ENCODE measurements around the gene LAMB2. TPM values are rescaled to one million over a fixed set of nuclear protein-coding genes. Genes with fewer than 3 reads are reported as not detected.

The LAMB2 gene
- total RNA-seq, result 1 to 10 TPM in 1 of 2 donors, under 1 TPM in 1; 0.39 to 1.7 TPM

DNA sequence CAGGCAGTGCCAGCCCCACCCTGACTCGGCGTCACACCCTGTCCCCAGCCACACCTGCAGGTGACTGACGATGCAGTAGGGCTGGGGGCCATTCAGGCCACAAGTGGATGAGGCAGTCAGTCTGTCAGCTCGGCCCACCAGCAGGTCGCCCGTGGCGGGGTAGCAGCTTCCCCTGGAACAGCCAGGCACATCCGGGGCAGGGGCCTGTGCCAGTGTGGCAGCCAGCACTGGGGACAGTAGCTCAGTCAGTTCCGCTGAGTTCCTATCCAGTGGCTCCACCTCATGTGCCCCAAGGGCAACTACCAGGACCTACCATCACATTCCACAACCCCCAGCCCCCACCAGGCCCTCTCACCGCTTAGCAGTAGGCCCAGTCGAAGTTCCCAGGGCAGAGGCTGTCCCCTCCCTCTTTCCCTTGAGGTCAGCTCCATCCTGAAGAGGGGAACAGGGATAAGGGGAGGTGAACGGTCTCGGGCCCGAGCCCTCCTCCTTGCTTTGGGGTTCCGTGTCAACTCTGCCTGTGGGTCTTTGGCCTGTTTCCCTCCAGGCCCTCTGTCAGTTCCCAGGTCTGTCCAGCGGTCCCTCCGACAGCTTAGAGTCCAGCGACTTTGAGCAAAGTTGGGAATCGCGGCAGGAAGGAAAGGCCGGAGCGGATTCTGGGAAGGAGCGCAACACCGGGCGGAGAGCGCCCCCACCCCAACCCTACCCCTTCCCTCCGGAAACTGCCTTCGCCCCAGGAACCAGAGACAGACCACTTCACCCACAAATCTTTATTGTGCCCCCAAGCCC lies at the start of gene LAMB2:
Gene LAMB2 (minus strand): TSS at position 614 of the 789 bp plus-strand sequence. CDS start 183 bp downstream, at position 431.
- H3K36me3 Mint-ChIP-seq (ENCODE audit: insufficient read depth in 2 of 2), result no peaks in the 10 kb centered on the region
- no peak for ATAC-seq (replicated peaks in 1 of 2)

DNA sequence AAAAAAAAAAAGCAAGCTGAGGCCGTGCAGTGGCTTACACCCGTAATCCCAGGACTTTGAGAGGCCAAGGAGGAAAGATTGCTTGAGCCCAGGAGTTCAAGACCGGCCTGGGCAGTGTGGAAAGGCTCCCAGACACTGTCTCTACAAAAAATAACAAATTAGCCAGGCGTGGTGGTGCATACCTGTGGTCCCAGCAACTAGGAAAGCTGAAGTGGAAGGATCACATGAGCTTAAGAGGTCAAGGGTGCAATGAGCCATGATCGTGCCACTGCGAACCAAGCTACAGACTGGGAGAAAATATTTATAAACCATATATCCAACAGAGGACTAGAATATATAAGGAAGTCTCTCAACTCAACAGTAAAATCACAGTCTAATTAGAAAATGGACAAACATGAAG lies 48.5 kb upstream of the LAMB2 start:
- Mint-ChIP-seq H3K4me1 (ENCODE audit: low read depth) (no peaks in the 10 kb centered on the region), H3K9me3 (no peaks in the 10 kb centered on the region), H3K36me3 (ENCODE audit: insufficient read depth in 2 of 2) (no peaks in the 10 kb centered on the region), H3K4me3 (no peak overlapping the region), H3K27ac (no peak overlapping the region), H3K27me3 (ENCODE audit: low read depth) (peaks cover 11% of the 10 kb centered on the region)
- ATAC-seq (replicated peaks in 1 of 2), result no peak
- DNase-seq, result no peak

More for the DNA sequence above, at the start of gene LAMB2:
- DNase-seq, result no peak
- no peaks in the 10 kb centered on the region for H3K9me3 Mint-ChIP-seq
- H3K4me1 Mint-ChIP-seq (ENCODE audit: low read depth), result peaks cover 7% of the 10 kb centered on the region
- no peak within 1 kb of the TSS for H3K27ac Mint-ChIP-seq
- H3K27me3 Mint-ChIP-seq (ENCODE audit: low read depth), result peaks cover 12% of the 10 kb centered on the region
- H3K4me3 Mint-ChIP-seq, result peak within 1 kb of the TSS in 1 of 2 donors; percentile 47

DNA sequence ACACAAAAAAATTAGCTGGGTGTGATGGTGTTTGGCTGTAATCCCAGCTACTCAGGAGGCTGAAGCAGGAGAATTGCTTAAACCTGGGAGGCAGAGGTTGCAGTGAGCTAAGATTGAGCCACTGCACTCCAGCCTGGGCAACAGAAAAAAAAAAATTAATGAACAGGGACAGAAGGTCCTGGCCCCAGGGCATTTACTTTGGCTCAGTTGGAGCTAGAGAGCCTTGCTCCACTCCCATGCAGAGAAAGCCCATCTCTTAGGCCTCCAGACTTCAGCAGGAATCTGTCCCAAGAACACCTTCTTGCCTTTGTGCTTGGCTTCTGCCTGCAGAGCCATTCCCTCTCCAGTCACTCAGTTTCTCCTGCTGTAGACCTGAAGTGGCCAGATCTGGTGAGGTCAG lies 47.3 kb upstream of the LAMB2 start:
- Mint-ChIP-seq H3K4me3 (no peak overlapping the region), H3K27ac (no peak overlapping the region), H3K4me1 (ENCODE audit: low read depth) (no peaks in the 10 kb centered on the region), H3K27me3 (ENCODE audit: low read depth) (peaks cover 11% of the 10 kb centered on the region), H3K9me3 (no peaks in the 10 kb centered on the region), H3K36me3 (ENCODE audit: insufficient read depth in 2 of 2) (no peaks in the 10 kb centered on the region)
- DNase-seq (no peak), ATAC-seq (replicated peaks in 1 of 2) (no peak)

DNA sequence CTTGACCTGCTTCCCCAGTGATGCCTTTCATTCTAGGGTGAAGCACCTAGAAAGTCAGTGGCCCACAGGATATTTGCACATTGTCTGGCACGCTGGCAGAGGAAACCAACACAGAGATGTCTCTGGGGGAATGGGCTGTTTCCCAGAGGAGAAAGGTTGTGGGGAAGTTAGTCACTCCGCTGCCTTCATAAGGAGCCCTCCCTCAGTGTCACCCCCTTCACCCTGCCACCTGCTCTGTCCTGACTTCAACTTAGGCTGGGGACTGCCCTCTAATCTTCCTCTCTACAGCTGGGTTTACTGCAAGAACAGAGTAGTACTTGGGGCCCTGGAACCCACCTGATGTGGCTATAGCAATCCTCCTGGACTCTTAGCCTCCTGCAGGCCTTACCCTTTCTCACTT lies 44.2 kb upstream of the LAMB2 start:
- Mint-ChIP-seq H3K4me1 (ENCODE audit: low read depth) (no peaks in the 10 kb centered on the region), H3K27ac (no peak overlapping the region), H3K36me3 (ENCODE audit: insufficient read depth in 2 of 2) (no peaks in the 10 kb centered on the region), H3K27me3 (ENCODE audit: low read depth) (peaks cover 11% of the 10 kb centered on the region), H3K4me3 (no peak overlapping the region), H3K9me3 (no peaks in the 10 kb centered on the region)
- ATAC-seq (replicated peaks in 1 of 2), result no peak
- DNase-seq, result no peak

DNA sequence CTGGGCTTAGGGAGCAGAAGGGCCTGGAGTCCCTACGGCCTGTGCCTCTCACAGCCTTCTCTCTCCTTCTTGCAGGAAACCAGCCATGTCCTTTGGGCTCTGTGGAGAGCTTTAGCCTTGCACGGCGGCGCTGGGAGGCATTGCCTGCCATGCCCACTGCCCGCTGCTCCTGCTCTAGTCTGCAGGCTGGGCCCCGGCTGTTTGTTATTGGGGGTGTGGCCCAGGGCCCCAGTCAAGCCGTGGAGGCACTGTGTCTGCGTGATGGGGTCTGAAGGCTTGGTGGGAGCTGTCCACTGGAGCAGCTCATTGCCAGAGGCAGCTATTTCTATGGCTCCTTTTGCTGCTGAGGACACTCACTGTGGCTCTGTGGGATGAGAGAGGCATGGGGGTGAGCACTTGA lies 42.7 kb upstream of the LAMB2 start:
- no peak for ATAC-seq (replicated peaks in 1 of 2)
- H3K4me1 Mint-ChIP-seq (ENCODE audit: low read depth), result peaks cover 7% of the 10 kb centered on the region
- DNase-seq, result no peak
- H3K4me3 Mint-ChIP-seq, result no peak overlapping the region
- peaks cover 11% of the 10 kb centered on the region for H3K27me3 Mint-ChIP-seq (ENCODE audit: low read depth)
- no peaks in the 10 kb centered on the region for H3K36me3 Mint-ChIP-seq (ENCODE audit: insufficient read depth in 2 of 2)
- no peaks in the 10 kb centered on the region for H3K9me3 Mint-ChIP-seq
- H3K27ac Mint-ChIP-seq, result no peak overlapping the region

DNA sequence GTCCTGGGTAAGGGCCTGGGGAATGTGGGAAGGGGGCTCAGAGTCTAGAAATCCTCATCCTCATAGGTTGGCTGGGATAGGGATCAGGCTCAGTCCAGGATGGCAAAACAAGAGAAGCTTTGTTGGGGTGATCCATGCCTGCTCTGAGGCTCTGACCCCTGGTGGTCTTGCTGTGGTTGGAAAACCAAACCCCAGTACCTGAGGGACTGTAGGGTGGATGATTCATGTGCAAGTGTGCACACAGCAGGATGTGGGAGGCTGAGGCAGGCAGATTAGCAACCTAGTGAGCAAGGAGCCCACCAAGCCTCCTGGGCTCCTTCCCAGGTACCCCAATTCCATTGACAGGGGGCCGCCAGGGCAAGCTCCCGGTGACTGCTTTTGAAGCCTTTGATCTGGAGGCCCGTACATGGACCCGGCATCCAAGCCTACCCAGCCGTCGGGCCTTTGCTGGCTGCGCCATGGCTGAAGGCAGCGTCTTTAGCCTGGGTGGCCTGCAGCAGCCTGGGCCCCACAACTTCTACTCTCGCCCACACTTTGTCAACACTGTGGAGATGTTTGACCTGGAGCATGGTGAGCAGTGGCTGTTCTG lies 41.6 kb upstream of the LAMB2 start:
- H3K36me3 Mint-ChIP-seq (ENCODE audit: insufficient read depth in 2 of 2), result no peaks in the 10 kb centered on the region
- H3K9me3 Mint-ChIP-seq, result no peaks in the 10 kb centered on the region
- no peak overlapping the region for H3K4me3 Mint-ChIP-seq
- no peak for DNase-seq
- H3K27me3 Mint-ChIP-seq (ENCODE audit: low read depth), result peaks cover 10% of the 10 kb centered on the region
- H3K4me1 Mint-ChIP-seq (ENCODE audit: low read depth), result peaks cover 7% of the 10 kb centered on the region
- no peak overlapping the region for H3K27ac Mint-ChIP-seq
- no peak for ATAC-seq (replicated peaks in 1 of 2)

DNA sequence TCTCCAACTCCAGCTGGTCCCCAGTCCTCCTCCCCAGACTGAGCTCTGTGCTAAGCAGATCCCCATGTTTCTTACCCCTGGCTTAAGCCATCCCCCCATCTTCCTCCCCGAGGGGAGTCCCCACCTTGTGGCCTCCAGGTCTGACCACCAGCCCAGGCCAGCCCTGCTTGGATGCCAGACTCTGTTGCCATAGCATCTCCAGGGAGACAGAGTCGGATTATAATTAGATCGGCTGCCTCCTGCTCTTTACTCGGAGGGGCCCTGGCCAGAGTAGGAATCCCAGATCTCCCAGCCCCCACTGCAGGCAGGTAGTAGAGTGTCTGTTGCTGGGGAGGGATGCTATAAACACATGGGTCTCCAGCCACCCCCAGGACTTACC lies 40.9 kb upstream of the LAMB2 start:
- H3K27me3 Mint-ChIP-seq (ENCODE audit: low read depth), result peaks cover 3% of the 10 kb centered on the region
- ATAC-seq (replicated peaks in 1 of 2), result no peak
- no peak overlapping the region for H3K4me3 Mint-ChIP-seq
- no peak for DNase-seq
- H3K36me3 Mint-ChIP-seq (ENCODE audit: insufficient read depth in 2 of 2), result no peaks in the 10 kb centered on the region
- H3K4me1 Mint-ChIP-seq (ENCODE audit: low read depth), result peaks cover 7% of the 10 kb centered on the region
- no peaks in the 10 kb centered on the region for H3K9me3 Mint-ChIP-seq
- no peak overlapping the region for H3K27ac Mint-ChIP-seq

DNA sequence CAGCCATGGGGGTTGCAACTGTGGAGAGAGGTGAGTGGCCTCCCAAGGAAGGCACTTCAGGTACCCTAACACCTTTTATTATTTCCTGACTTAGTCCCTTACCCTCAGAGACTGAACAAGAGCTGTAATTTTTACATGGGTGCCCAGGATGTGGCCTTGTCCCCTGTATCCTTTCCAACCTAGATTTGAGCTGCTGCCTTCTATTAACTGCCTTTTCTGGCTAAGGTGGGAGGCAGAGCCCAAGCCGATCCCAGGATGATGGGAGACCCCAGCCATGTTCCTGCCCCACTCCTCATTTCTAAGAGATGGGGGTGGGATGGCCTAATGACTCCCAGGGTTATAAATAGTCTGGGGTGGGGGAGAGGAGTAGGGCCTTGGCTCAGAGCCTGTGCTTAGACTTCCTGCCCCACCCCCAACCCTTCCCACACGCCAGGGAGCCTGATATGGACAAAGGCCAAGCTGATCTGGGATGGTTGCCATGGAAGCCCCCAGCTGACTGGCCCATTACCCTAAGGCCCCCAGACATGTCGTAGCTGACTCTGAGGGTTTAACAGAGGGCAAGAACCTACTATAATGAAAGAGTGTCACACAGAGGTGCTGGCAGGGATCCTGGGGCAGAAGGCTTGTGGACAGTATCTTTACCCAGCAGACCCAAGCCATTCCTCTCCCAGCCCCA lies 40.4 kb upstream of the LAMB2 start:
- Mint-ChIP-seq H3K27me3 (ENCODE audit: low read depth) (no peaks in the 10 kb centered on the region), H3K4me1 (ENCODE audit: low read depth) (peaks cover 7% of the 10 kb centered on the region)
- no peak for ATAC-seq (replicated peaks in 1 of 2)

DNA sequence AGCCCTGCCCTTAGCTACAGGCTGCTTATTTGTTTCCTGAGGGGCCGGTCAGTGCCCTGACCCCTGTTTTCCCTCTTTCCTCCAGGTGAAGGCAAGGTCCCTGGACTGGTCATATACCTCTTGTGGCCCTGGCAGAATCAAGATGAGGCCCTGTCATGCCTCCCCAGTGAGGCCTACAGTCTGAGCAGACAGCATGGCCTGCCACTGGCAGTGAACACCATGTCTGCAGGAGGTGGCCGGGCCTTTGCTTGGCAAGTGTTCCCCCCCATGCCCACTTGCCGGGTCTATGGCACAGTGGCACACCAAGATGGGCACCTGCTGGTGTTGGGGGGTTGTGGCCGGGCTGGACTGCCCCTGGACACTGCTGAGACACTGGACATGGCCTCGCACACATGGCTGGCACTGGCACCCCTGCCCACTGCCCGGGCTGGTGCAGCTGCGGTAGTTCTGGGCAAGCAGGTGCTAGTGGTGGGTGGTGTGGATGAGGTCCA lies 39.7 kb upstream of the LAMB2 start:
- Mint-ChIP-seq H3K36me3 (ENCODE audit: insufficient read depth in 2 of 2) (no peaks in the 10 kb centered on the region), H3K9me3 (no peaks in the 10 kb centered on the region), H3K4me1 (ENCODE audit: low read depth) (peaks cover 7% of the 10 kb centered on the region), H3K27ac (no peak overlapping the region), H3K4me3 (peak overlapping the region in 1 of 2 donors; percentile 20), H3K27me3 (ENCODE audit: low read depth) (no peaks in the 10 kb centered on the region)
- no peak for DNase-seq
- no peak for ATAC-seq (replicated peaks in 1 of 2)

More for the DNA sequence above, 40.4 kb upstream of the LAMB2 start:
- Mint-ChIP-seq H3K9me3 (no peaks in the 10 kb centered on the region), H3K4me3 (no peak overlapping the region), H3K36me3 (ENCODE audit: insufficient read depth in 2 of 2) (no peaks in the 10 kb centered on the region), H3K27ac (no peak overlapping the region)
- DNase-seq, result no peak

DNA sequence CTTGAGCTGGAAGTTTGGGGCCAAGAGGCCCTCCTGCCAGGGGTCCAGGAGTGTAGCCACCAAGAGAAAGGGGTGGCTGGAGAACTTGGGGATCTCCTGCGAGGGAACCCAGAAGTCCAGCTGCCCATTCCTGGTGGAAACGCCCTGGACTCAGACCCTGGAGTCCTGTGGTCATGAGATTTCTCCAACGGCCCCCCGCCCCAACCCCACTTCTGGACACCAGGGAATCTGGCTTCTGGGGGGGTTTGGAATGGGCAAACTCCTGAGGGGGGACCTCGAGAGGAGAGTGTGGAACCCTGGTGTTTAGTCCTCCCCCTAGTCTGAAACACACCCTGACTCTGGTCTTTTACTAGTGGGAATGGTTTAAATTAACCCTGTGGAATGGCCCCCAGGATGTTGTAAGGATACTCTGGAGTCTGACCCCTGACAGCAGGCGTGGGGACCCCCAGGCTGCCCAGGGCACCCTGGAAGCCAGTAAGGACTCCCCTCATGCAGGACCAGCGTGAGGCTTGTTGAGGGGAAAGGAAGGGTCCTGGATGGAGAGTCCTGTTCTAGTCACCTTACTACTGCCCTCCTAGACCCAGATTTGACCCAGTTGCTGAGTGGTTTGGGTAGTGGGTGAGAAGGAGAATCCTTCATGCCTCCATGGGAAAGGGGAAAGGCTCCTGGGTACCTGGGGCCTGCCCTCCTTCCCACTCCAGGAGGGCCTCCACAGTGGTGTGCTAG lies 39.1 kb upstream of the LAMB2 start:
- H3K9me3 Mint-ChIP-seq, result no peaks in the 10 kb centered on the region
- H3K4me3 Mint-ChIP-seq, result peak overlapping the region; percentile 61 to 88
- no peak overlapping the region for H3K27ac Mint-ChIP-seq
- H3K27me3 Mint-ChIP-seq (ENCODE audit: low read depth), result no peaks in the 10 kb centered on the region
- no peak for ATAC-seq (replicated peaks in 1 of 2)
- H3K4me1 Mint-ChIP-seq (ENCODE audit: low read depth), result peaks cover 9% of the 10 kb centered on the region
- no peaks in the 10 kb centered on the region for H3K36me3 Mint-ChIP-seq (ENCODE audit: insufficient read depth in 2 of 2)
- no peak for DNase-seq

DNA sequence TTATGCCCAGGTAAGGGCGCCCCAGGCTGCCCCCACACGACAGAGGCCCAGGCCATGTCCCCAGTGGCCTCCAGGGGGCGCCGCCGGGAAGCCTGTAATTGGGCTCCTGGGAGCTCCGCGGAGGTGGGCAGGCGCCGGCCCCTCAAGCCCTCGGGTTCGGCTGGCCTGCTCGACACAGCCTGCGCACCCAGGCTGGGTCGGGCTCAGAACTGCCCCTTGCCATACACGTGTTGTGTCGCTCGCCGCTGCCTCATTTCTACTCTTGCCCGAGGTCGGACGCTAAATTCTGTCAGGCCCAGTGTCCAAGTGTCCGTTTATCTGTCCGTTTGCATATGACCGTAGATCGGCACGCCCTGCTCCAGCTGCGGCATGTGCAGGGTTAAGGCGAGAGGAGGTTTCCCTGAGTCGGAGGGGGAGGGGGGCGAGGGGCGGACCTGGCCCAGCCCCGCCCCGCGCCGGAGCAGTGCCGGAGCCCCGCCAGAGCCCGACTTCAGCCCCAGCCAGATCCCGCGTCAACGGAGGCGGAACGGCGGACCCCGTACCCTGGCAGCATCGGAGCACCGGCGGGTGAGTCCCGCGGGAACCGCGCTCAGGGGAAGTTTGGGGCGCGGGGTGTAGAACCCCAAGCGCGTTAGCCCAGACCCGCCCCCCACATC lies 38.4 kb upstream of the LAMB2 start, which contains the start of gene KLHDC8B:
Gene KLHDC8B (plus strand): TSS at position 480 of the 656 bp plus-strand sequence. CDS start 1,172 bp downstream, outside the sequence.
- Mint-ChIP-seq H3K4me3 (peak within 1 kb of the TSS; percentile 85 to 88), H3K9me3 (no peaks in the 10 kb centered on the region)
- ATAC-seq (replicated peaks in 1 of 2), result peak; percentile 84 to 88

DNA sequence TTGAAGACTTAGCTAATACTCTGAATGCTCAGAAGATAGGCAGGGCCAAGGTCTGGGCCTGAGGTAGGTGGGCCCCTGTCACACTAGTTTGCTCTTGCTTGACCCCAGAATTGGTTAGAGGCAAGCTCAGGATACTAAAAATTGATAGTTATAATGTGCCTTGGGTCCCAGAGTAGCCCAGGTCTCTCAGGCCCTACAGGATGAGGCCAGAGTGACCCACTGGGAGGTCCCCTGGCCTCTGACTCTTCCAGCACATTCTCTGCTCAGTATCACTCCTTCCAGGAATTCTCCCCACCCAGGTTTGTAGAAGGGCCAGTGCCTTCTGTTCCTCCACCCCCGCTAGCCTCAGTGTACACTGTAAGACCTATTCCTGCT lies 37.9 kb upstream of the LAMB2 start:
- no peak for DNase-seq
- H3K4me3 Mint-ChIP-seq, result peak overlapping the region; percentile 85 to 88
- peaks cover 18% of the 10 kb centered on the region for H3K4me1 Mint-ChIP-seq (ENCODE audit: low read depth)
- peak; percentile 4 to 12 for ATAC-seq (replicated peaks in 1 of 2)
- H3K36me3 Mint-ChIP-seq (ENCODE audit: insufficient read depth in 2 of 2), result peaks cover 0 to 2% of the 10 kb centered on the region in 2 donors
- H3K9me3 Mint-ChIP-seq, result no peaks in the 10 kb centered on the region
- no peaks in the 10 kb centered on the region for H3K27me3 Mint-ChIP-seq (ENCODE audit: low read depth)
- no peak overlapping the region for H3K27ac Mint-ChIP-seq

More for the DNA sequence above, 38.4 kb upstream of the LAMB2 start, which contains the start of gene KLHDC8B:
- no peak within 1 kb of the TSS for H3K27ac Mint-ChIP-seq
- no peaks in the 10 kb centered on the region for H3K27me3 Mint-ChIP-seq (ENCODE audit: low read depth)
- peaks cover 0 to under 1% of the 10 kb centered on the region in 2 donors for H3K36me3 Mint-ChIP-seq (ENCODE audit: insufficient read depth in 2 of 2)
- peaks cover 16% of the 10 kb centered on the region for H3K4me1 Mint-ChIP-seq (ENCODE audit: low read depth)
- peak; percentile 89 to 93 for DNase-seq

Measured in activated T-cell treated with anti-CD3 and anti-CD28 coated beads, Interleukin-2, amount 50 U/mL, for 72 hours (primary cell).